ENCODE measurements around the gene NPAS3.

Gene NPAS3

DNA sequence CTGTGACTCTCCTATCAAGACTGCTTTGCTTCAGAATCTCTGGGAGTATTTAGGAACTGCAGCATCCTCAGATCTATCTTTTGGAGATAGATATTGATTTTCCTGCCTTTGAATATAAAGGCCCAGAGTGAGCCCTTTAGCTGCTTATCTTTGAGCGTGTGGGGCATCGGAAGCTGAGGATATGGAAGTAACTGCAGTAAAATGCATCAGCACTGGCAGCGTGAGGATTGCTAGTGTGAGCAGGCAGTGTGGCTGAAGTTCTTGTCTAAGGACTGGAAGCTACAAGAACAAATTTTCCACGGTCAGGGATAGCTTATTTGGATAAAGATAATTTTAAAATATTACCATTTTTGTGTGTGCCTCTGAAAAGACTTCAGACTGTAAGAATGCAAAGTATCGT, 474.7 kb downstream of the NPAS3 start:
- Mint-ChIP-seq H3K9me3 (no peaks in the 10 kb centered on the region), H3K27ac (no peak overlapping the region), H3K36me3 (ENCODE audit: low read depth) (no peaks in the 10 kb centered on the region), H3K4me1 (no peaks in the 10 kb centered on the region), H3K4me3 (no peak overlapping the region), H3K27me3 (ENCODE audit: low read depth) (no peaks in the 10 kb centered on the region)
- TF ChIP-seq, protein P1, sequence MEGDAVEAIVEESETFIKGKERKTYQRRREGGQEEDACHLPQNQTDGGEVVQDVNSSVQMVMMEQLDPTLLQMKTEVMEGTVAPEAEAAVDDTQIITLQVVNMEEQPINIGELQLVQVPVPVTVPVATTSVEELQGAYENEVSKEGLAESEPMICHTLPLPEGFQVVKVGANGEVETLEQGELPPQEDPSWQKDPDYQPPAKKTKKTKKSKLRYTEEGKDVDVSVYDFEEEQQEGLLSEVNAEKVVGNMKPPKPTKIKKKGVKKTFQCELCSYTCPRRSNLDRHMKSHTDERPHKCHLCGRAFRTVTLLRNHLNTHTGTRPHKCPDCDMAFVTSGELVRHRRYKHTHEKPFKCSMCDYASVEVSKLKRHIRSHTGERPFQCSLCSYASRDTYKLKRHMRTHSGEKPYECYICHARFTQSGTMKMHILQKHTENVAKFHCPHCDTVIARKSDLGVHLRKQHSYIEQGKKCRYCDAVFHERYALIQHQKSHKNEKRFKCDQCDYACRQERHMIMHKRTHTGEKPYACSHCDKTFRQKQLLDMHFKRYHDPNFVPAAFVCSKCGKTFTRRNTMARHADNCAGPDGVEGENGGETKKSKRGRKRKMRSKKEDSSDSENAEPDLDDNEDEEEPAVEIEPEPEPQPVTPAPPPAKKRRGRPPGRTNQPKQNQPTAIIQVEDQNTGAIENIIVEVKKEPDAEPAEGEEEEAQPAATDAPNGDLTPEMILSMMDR (IDR thresholded peaks at IDR 0.05; ENCODE audit: unreplicated experiment in 3 of 3) = no peak

DNA sequence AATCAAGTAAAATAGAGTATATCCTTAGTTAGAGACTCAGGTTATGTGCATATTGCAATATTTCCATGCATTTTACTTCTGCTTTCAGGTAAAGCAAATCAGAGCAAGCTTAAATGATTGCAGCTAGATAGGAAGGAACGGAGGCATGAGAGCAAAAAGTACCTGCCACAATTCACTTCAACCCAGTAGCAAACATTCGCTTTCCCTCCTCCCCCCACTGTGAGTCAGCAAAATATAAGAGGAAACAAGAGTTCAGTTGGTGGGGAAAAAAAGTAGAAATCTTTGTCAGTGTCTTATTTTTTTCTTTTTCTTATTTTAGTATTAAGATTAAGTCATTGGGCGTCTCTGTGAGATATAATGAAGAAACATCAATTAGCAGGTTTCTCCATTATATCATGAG, 475.4 kb downstream of the NPAS3 start:
- no peak overlapping the region for H3K4me3 Mint-ChIP-seq

DNA sequence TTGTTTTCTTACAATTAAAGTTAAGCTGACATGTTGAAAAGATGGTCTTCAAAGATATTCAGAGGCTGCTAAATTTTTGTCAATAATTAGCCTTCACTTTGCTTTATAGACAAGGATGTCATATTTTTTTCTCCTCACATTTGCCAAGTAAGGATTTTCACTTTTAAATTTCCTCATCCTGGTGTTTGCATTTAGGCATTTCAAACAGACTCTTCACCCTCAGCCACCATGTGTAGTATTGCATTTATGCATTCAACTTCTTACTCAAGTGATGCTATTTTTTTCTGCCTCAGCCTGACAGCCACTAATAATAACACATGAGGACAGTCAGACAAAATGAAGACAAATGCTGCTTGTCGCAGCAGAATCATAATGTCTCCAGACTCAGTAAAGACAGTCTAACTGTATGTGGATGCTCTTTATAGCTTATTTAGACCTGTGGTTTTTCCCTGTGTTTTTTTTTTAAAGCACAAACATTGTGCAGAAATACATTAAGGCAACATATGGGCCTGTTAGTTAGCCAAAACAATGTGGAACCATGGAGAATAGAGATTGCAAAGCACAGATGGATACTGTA, 481.5 kb downstream of the NPAS3 start:
- H3K4me1 Mint-ChIP-seq = no peaks in the 10 kb centered on the region
- no peaks in the 10 kb centered on the region for H3K36me3 Mint-ChIP-seq (ENCODE audit: low read depth)
- H3K4me3 Mint-ChIP-seq = no peak overlapping the region
- H3K27ac Mint-ChIP-seq = no peak overlapping the region
- H3K27me3 Mint-ChIP-seq (ENCODE audit: low read depth) = no peaks in the 10 kb centered on the region
- TF ChIP-seq, protein P1 (IDR thresholded peaks at IDR 0.05; ENCODE audit: unreplicated experiment in 3 of 3) = no peak
- no peaks in the 10 kb centered on the region for H3K9me3 Mint-ChIP-seq

More for the DNA sequence above, 475.4 kb downstream of the NPAS3 start:
- Mint-ChIP-seq H3K27ac (no peak overlapping the region), H3K9me3 (no peaks in the 10 kb centered on the region), H3K27me3 (ENCODE audit: low read depth) (no peaks in the 10 kb centered on the region), H3K36me3 (ENCODE audit: low read depth) (no peaks in the 10 kb centered on the region), H3K4me1 (no peaks in the 10 kb centered on the region)
- TF ChIP-seq, protein P1 (IDR thresholded peaks at IDR 0.05; ENCODE audit: unreplicated experiment in 3 of 3) = no peak

DNA sequence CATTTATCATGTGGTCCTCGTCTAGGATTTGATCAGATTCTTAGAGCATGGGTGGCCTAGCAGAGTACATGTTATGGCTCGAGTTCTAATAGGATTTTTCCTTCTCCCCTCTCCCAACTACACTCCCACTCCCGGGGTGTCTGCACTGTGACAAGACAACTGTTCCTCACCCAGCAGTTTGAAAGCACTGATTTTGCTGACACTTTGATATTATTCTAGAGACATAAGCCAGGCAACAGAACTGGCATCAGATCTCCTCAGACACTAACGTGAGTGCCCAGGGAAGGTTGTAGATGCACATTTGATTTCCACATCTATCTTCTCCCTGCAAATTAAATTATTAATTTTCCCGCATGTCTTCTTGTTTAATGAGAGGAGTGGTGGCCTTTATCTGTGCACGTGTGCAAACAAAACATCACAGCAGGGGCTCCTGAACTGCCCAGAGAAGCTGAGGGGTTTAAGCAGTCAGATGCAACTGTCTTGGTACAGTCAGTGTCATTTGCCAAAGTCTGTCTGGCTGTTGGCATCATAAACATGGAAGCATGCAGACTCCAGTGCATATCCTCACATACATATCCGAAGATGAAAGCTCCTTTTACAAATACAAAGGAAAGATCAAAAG, 491.8 kb downstream of the NPAS3 start:
- peaks cover 6% of the 10 kb centered on the region for H3K4me1 Mint-ChIP-seq
- H3K27ac Mint-ChIP-seq = no peak overlapping the region
- no peaks in the 10 kb centered on the region for H3K27me3 Mint-ChIP-seq (ENCODE audit: low read depth)
- H3K9me3 Mint-ChIP-seq = no peaks in the 10 kb centered on the region
- TF ChIP-seq, protein P1 (IDR thresholded peaks at IDR 0.05; ENCODE audit: unreplicated experiment in 3 of 3) = no peak
- no peaks in the 10 kb centered on the region for H3K36me3 Mint-ChIP-seq (ENCODE audit: low read depth)
- H3K4me3 Mint-ChIP-seq = no peak overlapping the region

DNA sequence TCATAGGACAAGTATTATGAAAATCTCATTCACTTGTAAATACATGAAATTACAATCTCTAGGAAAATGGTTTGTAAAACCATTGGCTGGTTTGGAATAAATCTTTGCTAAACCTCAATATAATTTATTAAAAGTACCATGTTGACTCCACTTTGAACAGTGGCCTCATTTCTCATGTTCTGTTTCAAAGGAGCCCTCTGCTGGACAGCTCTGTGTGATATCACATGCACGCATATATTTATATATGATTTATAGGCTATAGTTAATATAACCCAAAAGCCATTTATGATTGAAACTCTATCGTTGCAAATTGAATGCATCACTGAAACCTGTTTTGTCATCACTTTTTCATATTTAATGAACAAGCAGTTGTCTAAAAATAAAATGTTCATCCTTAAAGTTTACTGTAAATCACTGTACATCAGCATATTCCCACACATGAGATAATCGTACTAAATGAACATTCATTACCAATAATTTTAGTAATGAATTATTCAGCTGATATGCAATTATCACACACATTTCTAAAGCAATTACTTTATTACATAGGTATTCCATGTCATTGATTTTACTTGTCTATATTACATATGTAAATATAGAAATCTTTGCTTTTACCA, 493.8 kb downstream of the NPAS3 start:
- Mint-ChIP-seq H3K36me3 (ENCODE audit: low read depth) (no peaks in the 10 kb centered on the region), H3K27ac (no peak overlapping the region), H3K4me1 (peaks cover 6% of the 10 kb centered on the region), H3K9me3 (no peaks in the 10 kb centered on the region), H3K27me3 (ENCODE audit: low read depth) (no peaks in the 10 kb centered on the region), H3K4me3 (no peak overlapping the region)
- TF ChIP-seq, protein P1 (IDR thresholded peaks at IDR 0.05; ENCODE audit: unreplicated experiment in 3 of 3) = peak; percentile 47 to 73 (median 67)

All from nephron (organoid).